LNCAP (cell line): ENCODE measurements around the gene SLC35F3.

Source experiments
- CTCF ChIP-seq: fragments of 450-650 bp; IDR thresholded peaks from 2 replicates; pipeline ENCODE4 v1.5.1; 2017; ENCODE audit warnings: mild to moderate bottlenecking

The SLC35F3 gene

GRCh38 chr1:234294109-234294817 lies 389.8 kb downstream of the SLC35F3 start:
- no peak for TF ChIP-seq CTCF

GRCh38 chr1:234295068-234295467 lies 390.6 kb downstream of the SLC35F3 start:
- no peak for TF ChIP-seq CTCF

- TF ChIP-seq CTCF = no peak
Measured at GRCh38 chr1:234295626-234296025, 391.1 kb downstream of the SLC35F3 start.

GRCh38 chr1:234296496-234296895 lies 392.0 kb downstream of the SLC35F3 start:
- TF ChIP-seq CTCF = no peak

DNA sequence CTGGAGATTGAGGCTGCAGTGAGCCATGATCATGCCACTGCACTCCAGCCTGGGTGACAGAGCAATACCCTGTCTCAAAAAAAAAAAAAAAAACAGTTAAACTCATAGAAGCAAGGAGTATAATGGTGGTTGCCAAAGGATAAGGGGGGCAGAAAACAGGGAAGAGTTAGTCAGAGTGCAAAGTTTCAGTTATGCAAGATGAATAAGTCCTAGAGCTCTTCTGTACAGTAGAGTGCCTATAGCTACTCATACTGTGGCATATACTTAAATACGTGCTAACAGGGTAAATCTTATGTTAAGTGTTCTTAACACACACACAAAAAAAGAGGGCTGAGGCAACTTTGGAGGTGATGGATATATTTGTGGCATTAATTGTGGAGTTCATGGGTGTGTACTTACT lies 393.2 kb downstream of the SLC35F3 start:
- TF ChIP-seq CTCF = no peak

- no peak for TF ChIP-seq CTCF
Measured at GRCh38 chr1:234300096-234300495, 395.6 kb downstream of the SLC35F3 start.

DNA sequence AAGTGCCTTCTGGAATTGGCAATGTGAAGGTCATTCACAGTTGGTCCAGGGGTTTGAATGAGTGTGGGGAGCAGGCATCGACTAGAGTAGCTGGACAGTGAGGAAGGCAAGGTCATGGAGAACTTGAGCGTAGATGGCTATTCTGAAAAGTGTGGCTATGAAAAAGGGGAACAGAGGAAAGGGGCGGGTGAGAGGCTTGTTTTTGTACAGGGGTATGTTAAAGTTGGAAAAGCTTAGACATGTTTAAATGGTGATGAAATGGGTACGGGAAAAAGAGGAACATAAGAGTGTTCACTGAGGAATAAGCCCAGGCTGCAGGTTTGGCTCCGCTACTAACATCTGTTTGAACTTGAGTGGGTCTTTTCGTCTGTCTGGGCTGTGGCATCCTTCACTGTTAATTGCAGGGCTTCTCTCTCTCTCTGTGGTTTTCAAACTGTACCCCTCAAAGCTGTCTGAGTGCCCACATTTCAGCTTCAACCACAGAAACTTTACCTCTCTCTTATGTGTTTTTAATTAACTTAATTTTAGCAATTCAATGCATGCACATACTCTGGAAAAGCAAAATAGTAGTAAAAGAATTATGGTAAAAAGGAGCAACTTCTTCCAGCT lies 398.0 kb downstream of the SLC35F3 start:
- no peak for TF ChIP-seq CTCF

DNA sequence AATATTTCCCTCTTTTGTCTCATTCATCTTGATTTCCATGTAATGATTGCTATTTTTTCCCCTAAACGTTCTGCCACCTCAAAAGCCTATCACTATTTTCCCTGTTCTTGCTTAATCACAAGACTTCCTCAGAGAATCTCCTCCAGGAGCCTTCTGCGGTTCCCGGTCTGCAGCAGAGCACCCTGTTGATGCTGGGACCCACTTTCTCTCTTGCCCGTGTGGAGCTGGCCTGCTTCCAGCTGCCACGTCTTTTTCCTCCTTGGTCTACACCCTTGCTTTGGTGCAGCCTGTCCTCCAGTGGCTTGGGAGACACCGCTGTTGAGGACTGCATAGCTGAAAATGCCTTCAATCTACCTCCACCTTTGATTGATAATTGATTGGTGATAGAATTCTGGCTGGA lies 398.8 kb downstream of the SLC35F3 start:
- TF ChIP-seq CTCF = no peak
